ENCODE results near the gene PCLO. TPM values are rescaled to one million over a fixed set of nuclear protein-coding genes. Genes with fewer than 3 reads are reported as not detected.

Gene PCLO
- total and polyA plus RNA-seq, 2 of the 4 experiments (the other 2 are of a cell fraction): under 0.01 to 0.05 TPM

DNA sequence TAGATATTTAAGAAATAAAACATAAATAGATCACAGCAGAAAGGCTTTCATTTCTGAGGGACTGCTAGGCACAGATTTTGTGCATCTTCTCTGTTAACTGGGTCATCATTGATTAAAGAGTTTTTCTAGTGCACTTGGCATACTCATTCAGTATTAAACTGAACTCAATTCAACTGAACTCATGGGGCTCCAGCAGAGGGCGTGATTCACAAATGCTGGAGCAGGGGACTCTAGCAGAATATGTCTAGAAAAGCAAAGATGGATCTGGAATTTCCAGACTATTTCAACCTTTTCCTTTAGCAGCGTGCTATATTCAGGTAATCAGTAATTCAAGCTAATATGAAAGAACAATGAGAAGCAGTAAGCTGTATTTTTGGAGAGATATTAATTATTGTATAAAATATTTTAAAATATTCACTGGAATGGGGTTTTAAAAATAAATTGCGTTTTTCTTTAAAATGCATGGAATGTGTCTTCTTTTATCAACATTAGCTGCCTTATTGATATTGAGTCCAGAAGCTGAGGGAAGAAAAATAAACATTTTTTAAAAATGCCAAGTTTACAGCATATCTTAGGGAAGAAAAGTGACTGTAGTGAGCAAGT is 422.3 kb downstream of the PCLO start:
- no peak overlapping the region for H3K9ac ChIP-seq (ENCODE audit: low read depth, low read length)
- no peak overlapping the region for H3K23ac ChIP-seq (ENCODE audit: low read depth, low read length)
- H3K9me1 ChIP-seq (ENCODE audit: insufficient read depth, low read length): no peaks in the 10 kb centered on the region
- ChIA-PET POLR2A (ENCODE audit: unreplicated experiment) (no interaction called here), CTCF (interaction anchor here (0.6 to 1.2 kb wide), 4 partner anchors 32 to 447 kb away, joined by 3 to 4 read pairs (median 3); no protein-coding TSS in a partner anchor)
- H3K18ac ChIP-seq (ENCODE audit: low read depth, low read length): no peak overlapping the region
- in situ Hi-C loops (cut with MboI; ENCODE audit: low sequenced_read_pairs): no loop called here
- H3K56ac ChIP-seq (ENCODE audit: extremely low read depth, insufficient read depth, low read length): 0 out of 2 replicates have a peak overlapping the region, but pooled peaks have one; percentile 1
- no peak overlapping the region for H3K4me2 ChIP-seq (ENCODE audit: low read depth, low read length)
- no peak overlapping the region for H3K4me3 ChIP-seq (ENCODE audit: insufficient read depth, low read depth, low read length)
- BruUV-seq (replicated peaks): no TSS peak
- peaks cover 4% of the 10 kb centered on the region; the same call in 1 of the 2 replicates for H3K4me1 ChIP-seq (ENCODE audit: control insufficient read depth, insufficient read depth, low read length)
- no CpG with 5 or more reads among the region's 3 CpGs for WGBS, 2 experiments (ENCODE audit: extremely low coverage in 2 of 2, insufficient read length in 1 of 2)
- H4K5ac ChIP-seq (ENCODE audit: low read depth, low read length): no peak overlapping the region
- no peak overlapping the region for H2AFZ ChIP-seq (replicated peaks; ENCODE audit: low read length, poor library complexity)
- no peaks in the 10 kb centered on the region for H3K9me3 ChIP-seq (ENCODE audit: control insufficient read depth, insufficient read depth, low read length)
- H2BK20ac ChIP-seq (ENCODE audit: low read depth, low read length): no peak overlapping the region
- dilution Hi-C loops (cut with HindIII; ENCODE audit: low sequenced_read_pairs, unreplicated experiment): no loop called here
- intact Hi-C loops (cut with micrococcal nuclease): loop anchor here (1.0 to 5.0 kb wide), 3 partner anchors 70 to 532 kb away; no protein-coding TSS in a partner anchor
- H3K27ac ChIP-seq (ENCODE audit: insufficient read depth, low read length): no peak overlapping the region
- TF ChIP-seq SMC3 (IDR thresholded peaks at IDR 0.05; ENCODE audit: low read depth, low read length): peak; percentile 76
- no peak for TF ChIP-seq MXI1 (IDR thresholded peaks at IDR 0.05; ENCODE audit: borderline replicate concordance, low read depth, low read length)
- TF ChIP-seq, protein P1, sequence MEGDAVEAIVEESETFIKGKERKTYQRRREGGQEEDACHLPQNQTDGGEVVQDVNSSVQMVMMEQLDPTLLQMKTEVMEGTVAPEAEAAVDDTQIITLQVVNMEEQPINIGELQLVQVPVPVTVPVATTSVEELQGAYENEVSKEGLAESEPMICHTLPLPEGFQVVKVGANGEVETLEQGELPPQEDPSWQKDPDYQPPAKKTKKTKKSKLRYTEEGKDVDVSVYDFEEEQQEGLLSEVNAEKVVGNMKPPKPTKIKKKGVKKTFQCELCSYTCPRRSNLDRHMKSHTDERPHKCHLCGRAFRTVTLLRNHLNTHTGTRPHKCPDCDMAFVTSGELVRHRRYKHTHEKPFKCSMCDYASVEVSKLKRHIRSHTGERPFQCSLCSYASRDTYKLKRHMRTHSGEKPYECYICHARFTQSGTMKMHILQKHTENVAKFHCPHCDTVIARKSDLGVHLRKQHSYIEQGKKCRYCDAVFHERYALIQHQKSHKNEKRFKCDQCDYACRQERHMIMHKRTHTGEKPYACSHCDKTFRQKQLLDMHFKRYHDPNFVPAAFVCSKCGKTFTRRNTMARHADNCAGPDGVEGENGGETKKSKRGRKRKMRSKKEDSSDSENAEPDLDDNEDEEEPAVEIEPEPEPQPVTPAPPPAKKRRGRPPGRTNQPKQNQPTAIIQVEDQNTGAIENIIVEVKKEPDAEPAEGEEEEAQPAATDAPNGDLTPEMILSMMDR (conservative IDR thresholded peaks at IDR 0.05; ENCODE audit: low read depth, low read length): peak; percentile 78
- no peak for TF ChIP-seq CEBPB (IDR thresholded peaks at IDR 0.05; ENCODE audit: low read depth, low read length)
- peak; percentile 70 for TF ChIP-seq RAD21 (IDR thresholded peaks at IDR 0.05; ENCODE audit: low read length)
- TF ChIP-seq FOS (IDR thresholded peaks at IDR 0.05; ENCODE audit: low read depth, low read length): no peak
- H4K91ac ChIP-seq (ENCODE audit: insufficient read depth, low read depth, low read length): no peak overlapping the region
- no peaks in the 10 kb centered on the region for H4K20me1 ChIP-seq (ENCODE audit: insufficient read depth, low read length)
- DNase-seq: peak; percentile 72
- no peaks in the 10 kb centered on the region for H3K79me1 ChIP-seq (ENCODE audit: low read depth in 1 of 2, low read length in 2 of 2)
- H2BK120ac ChIP-seq (ENCODE audit: low read depth, low read length): no peak overlapping the region
- H2BK15ac ChIP-seq (ENCODE audit: low read depth, low read length): no peak overlapping the region
- H3K27me3 ChIP-seq (ENCODE audit: control insufficient read depth, insufficient read depth, low read length): no peaks in the 10 kb centered on the region; the same call in 1 of the 2 replicates
- H3K4ac ChIP-seq (ENCODE audit: low read depth, low read length): no peak overlapping the region
- peak; percentile 83 for ATAC-seq (ENCODE audit: low read depth)
- H3K36me3 ChIP-seq (ENCODE audit: control insufficient read depth, insufficient read depth, low read length): no peaks in the 10 kb centered on the region
- no peak overlapping the region for H2AK5ac ChIP-seq (ENCODE audit: low read depth, low read length)
- H2BK5ac ChIP-seq (ENCODE audit: low read depth, low read length, poor library complexity, severe bottlenecking): no peak overlapping the region
- H3K14ac ChIP-seq (replicated peaks; ENCODE audit: low read depth, low read length): no peak overlapping the region
- H4K8ac ChIP-seq (ENCODE audit: low read depth in 2 of 2, low read length in 2 of 2): no peak overlapping the region
- H2AK9ac ChIP-seq (replicated peaks; ENCODE audit: low read depth, low read length, poor library complexity): no peak overlapping the region
